Measurements from ENCODE around the gene RSPH1.

RSPH1 gene

GRCh38 chr21:42532466-42533181, 36.6 kb upstream of the RSPH1 start:
- no peak for DNase-seq (ENCODE audit: low read depth in 3 of 3)

GRCh38 chr21:42531771-42532170, 35.7 kb upstream of the RSPH1 start:
- DNase-seq (ENCODE audit: low read depth in 3 of 3): no peak

- no peak for DNase-seq (ENCODE audit: low read depth in 3 of 3)
These were observed 34.1 kb upstream of the RSPH1 start for GRCh38 chr21:42530167-42530518.

GRCh38 chr21:42527489-42528158, 31.6 kb upstream of the RSPH1 start:
- peak; percentile 27 to 40 (median 28) for DNase-seq (ENCODE audit: low read depth in 3 of 3)

GRCh38 chr21:42527127-42527488, 31.1 kb upstream of the RSPH1 start:
- no peak for DNase-seq (ENCODE audit: low read depth in 3 of 3)

GRCh38 chr21:42526379-42526727, 30.3 kb upstream of the RSPH1 start:
- DNase-seq (ENCODE audit: low read depth in 3 of 3): no peak

- DNase-seq (ENCODE audit: low read depth in 3 of 3): no peak
These were observed 29.8 kb upstream of the RSPH1 start for GRCh38 chr21:42525676-42526378.

- DNase-seq (ENCODE audit: low read depth in 3 of 3): no peak
These were observed 29.1 kb upstream of the RSPH1 start for GRCh38 chr21:42525029-42525581.

- DNase-seq (ENCODE audit: low read depth in 3 of 3): no peak
These were observed 28.5 kb upstream of the RSPH1 start for GRCh38 chr21:42524341-42525028.

GRCh38 chr21:42523941-42524340, 27.9 kb upstream of the RSPH1 start:
- DNase-seq (ENCODE audit: low read depth in 3 of 3): no peak

GRCh38 chr21:42523211-42523610, 27.2 kb upstream of the RSPH1 start:
- no peak for DNase-seq (ENCODE audit: low read depth in 3 of 3)

- DNase-seq (ENCODE audit: low read depth in 3 of 3): no peak
These were observed 26.7 kb upstream of the RSPH1 start for GRCh38 chr21:42522771-42523170.

GRCh38 chr21:42522271-42522670, 26.2 kb upstream of the RSPH1 start:
- DNase-seq (ENCODE audit: low read depth in 3 of 3): no peak

- DNase-seq (ENCODE audit: low read depth in 3 of 3): no peak
These were observed 25.8 kb upstream of the RSPH1 start for GRCh38 chr21:42521805-42522204.

GRCh38 chr21:42521384-42521783, 25.4 kb upstream of the RSPH1 start:
- no peak for DNase-seq (ENCODE audit: low read depth in 3 of 3)

GRCh38 chr21:42520628-42521253, 24.7 kb upstream of the RSPH1 start:
- DNase-seq (ENCODE audit: low read depth in 3 of 3): no peak

- DNase-seq (ENCODE audit: low read depth in 3 of 3): no peak
These were observed 22.6 kb upstream of the RSPH1 start for GRCh38 chr21:42518626-42519025.

- DNase-seq (ENCODE audit: low read depth in 3 of 3): no peak
These were observed 22.2 kb upstream of the RSPH1 start for GRCh38 chr21:42518215-42518614.

- no peak for DNase-seq (ENCODE audit: low read depth in 3 of 3)
These were observed 19.9 kb upstream of the RSPH1 start for GRCh38 chr21:42515708-42516502.

GRCh38 chr21:42514883-42515228, 18.8 kb upstream of the RSPH1 start:
- DNase-seq (ENCODE audit: low read depth in 3 of 3): peak in 1 of 3 donors; percentile 12

Data from stimulated activated CD4-positive, alpha-beta T cell treated with anti-CD3 and anti-CD28 coated beads, TNF-alpha, amount 100 ng/mL, for 48 hours (primary cell).